LNCaP clone FGC (cell line): ENCODE results near the gene ST3GAL5.
A peak's percentile ranks its signal among the peaks of the same experiment; 100 is the strongest.

Experiments
- DNase-seq: peaks from one replicate; pipeline ENCODE4 v3.0.0-alpha.2; 2011; ENCODE audit warnings: low read depth
- H3K4me3 ChIP-seq: 2 replicates; pipeline ENCODE4 v1.5.1; 2011; ENCODE audit warnings: mild to moderate bottlenecking, low read depth, low read length, control low read depth
- CTCF ChIP-seq: IDR thresholded peaks from 2 replicates; pipeline ENCODE4 v1.5.1; 2012; ENCODE audit warnings: mild to moderate bottlenecking; ENCODE audit not compliant: control insufficient read depth, insufficient read depth; ENCODE audit errors: extremely low read depth

The ST3GAL5 gene

GRCh38 chr2:85908506-85908905, 19.7 kb upstream of the ST3GAL5 start:
- no peak for DNase-seq
- H3K4me3 ChIP-seq = no peak overlapping the region
- no peak for TF ChIP-seq CTCF

- no peak overlapping the region for H3K4me3 ChIP-seq
- TF ChIP-seq CTCF = no peak
- peak; percentile 90 for DNase-seq
Observed at GRCh38 chr2:85907671-85908157, 18.9 kb upstream of the ST3GAL5 start.

GRCh38 chr2:85906748-85907147, 18.0 kb upstream of the ST3GAL5 start:
- DNase-seq = no peak
- no peak for TF ChIP-seq CTCF
- H3K4me3 ChIP-seq = no peak overlapping the region

DNA sequence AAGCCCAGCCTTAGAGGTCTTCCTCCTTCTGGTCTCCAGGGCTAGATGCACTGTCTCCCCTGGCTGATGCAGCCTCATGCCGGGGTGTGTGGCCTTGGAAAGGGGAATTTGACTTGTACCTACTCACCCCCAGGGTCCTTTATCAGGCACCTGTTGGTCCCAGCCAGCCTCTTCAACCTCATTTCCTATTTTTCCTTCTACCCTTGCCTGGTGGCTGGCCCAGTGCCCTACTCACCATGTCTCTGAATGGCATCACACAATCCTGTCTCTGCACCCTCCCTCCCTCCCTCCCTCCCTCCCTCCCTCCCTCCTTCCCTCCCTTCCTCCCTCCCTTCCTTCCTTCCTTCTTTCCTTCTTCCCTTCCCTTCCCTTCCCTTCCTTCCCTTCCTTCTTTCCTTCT, 17.1 kb upstream of the ST3GAL5 start:
- no peak for TF ChIP-seq CTCF
- DNase-seq = no peak
- no peak overlapping the region for H3K4me3 ChIP-seq

GRCh38 chr2:85905187-85905666, 16.4 kb upstream of the ST3GAL5 start:
- no peak overlapping the region for H3K4me3 ChIP-seq
- DNase-seq = no peak
- no peak for TF ChIP-seq CTCF

DNA sequence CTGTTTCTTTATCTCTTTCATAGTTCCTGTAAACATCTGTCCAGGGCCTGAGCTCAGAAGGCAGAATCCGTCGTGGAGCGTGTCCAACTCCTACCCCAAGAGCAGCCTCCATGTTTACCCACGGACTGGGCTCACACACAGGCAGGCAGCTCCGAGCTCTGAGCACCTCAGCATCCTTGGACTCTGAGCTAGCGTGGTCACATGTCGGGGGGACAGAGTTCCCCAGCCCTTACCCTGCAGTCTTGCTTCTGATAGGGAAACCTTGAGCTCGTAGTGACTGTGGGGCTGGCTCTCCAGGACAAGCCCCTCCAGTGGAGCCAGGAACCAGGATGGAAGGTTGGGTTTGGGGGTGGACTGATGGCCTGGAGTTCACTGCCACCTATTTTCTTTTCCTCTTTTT, 15.1 kb upstream of the ST3GAL5 start:
- H3K4me3 ChIP-seq = no peak overlapping the region
- DNase-seq = no peak
- no peak for TF ChIP-seq CTCF

- no peak overlapping the region for H3K4me3 ChIP-seq
- TF ChIP-seq CTCF = no peak
- no peak for DNase-seq
Observed at GRCh38 chr2:85902496-85902895, 13.7 kb upstream of the ST3GAL5 start.
